GM13977 (cell line): ENCODE measurements around the gene CLSTN2.

Experiments
- DNase-seq: peaks from one replicate; pipeline ENCODE4 v3.0.0; 2012; ENCODE audit warnings: low spot score
- in situ Hi-C: fragments of 300-500 bp; cut with MboI; formaldehyde crosslinking; loops from one replicate; pipeline ENCODE4 v1.12.0; 2022; ENCODE audit warnings: low sequenced_read_pairs, low pct_unique_long_range_greater_than_20kb, mixed read lengths, inconsistent platforms; ENCODE audit not compliant: unreplicated experiment
- TF ChIP-seq, protein P1 (sequence below): IDR thresholded peaks from 2 replicates; pipeline ENCODE4 v1.5.1; 2012; ENCODE audit warnings: mild to moderate bottlenecking, control low read depth; ENCODE audit not compliant: insufficient read depth; ENCODE audit errors: extremely low read depth, missing control alignments

CLSTN2 gene

DNA sequence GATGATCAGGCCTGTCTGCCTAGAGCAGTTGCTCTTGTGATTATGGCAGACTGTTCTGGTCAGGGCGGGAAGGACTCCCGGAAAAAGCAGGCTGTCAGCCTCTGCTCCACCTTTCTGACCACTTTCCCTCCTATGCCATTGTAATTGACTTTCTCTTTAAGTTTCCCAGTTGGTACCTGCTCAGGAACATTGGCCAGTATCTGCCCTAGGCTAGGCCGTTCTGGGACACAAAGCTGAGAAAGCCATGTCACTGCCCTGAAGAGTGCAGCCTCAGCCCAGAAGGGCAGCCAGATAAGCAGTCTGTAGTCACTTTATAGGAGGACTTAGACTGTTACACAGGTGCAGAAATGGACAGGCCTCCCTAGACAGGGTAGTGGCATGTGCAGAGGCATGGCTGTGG lies 80.8 kb downstream of the CLSTN2 start:
- TF ChIP-seq, protein P1, sequence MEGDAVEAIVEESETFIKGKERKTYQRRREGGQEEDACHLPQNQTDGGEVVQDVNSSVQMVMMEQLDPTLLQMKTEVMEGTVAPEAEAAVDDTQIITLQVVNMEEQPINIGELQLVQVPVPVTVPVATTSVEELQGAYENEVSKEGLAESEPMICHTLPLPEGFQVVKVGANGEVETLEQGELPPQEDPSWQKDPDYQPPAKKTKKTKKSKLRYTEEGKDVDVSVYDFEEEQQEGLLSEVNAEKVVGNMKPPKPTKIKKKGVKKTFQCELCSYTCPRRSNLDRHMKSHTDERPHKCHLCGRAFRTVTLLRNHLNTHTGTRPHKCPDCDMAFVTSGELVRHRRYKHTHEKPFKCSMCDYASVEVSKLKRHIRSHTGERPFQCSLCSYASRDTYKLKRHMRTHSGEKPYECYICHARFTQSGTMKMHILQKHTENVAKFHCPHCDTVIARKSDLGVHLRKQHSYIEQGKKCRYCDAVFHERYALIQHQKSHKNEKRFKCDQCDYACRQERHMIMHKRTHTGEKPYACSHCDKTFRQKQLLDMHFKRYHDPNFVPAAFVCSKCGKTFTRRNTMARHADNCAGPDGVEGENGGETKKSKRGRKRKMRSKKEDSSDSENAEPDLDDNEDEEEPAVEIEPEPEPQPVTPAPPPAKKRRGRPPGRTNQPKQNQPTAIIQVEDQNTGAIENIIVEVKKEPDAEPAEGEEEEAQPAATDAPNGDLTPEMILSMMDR, result no peak
- in situ Hi-C loops, result no loop called here
- no peak for DNase-seq

- in situ Hi-C loops, result no loop called here
- TF ChIP-seq, protein P1, result no peak
- no peak for DNase-seq
Measured at GRCh38 chr3:140018556-140018955, 83.6 kb downstream of the CLSTN2 start.

GRCh38 chr3:140019946-140020345 lies 85.0 kb downstream of the CLSTN2 start:
- TF ChIP-seq, protein P1, result no peak
- in situ Hi-C loops, result no loop called here
- DNase-seq, result no peak

DNA sequence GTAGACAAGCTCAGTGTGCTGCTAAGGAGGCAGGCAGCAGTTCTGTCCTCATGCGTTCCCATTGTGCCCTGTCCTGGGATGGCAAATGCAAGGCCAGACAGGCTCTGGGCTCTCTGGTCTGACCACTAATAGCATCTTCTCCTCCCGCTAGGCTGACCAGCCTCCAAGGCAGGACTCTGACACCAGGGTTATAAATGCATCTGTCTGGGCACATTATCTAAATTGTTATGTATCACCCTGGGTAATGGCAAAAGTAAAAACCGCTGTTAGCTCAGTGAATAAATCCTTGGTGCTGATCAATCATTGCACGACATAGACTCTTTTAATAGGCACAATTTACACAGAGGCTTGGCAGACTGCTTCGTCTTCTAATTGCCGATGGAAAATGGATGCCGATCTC lies 85.6 kb downstream of the CLSTN2 start:
- TF ChIP-seq, protein P1, result no peak
- in situ Hi-C loops, result no loop called here
- no peak for DNase-seq

DNA sequence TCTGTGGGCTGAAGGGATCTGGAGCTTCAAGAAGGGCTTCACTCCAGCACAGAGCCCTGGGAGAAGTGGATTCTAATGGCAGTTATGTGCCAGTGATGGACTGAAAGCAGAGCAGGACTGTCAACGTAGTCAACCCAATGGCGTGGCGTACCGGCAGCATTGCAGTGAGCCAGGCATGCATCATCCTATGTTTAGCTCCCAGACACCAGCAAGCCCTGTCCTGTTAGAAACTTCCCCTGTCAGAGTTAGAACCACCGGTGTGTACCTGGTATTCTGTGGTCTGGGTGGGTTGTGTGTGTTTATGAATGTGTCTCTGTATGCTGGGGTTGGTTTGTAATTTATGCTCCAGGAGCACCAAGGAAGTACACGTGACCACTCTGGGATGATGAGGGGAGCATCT lies 86.3 kb downstream of the CLSTN2 start:
- in situ Hi-C loops, result no loop called here
- no peak for DNase-seq
- TF ChIP-seq, protein P1, result no peak

DNA sequence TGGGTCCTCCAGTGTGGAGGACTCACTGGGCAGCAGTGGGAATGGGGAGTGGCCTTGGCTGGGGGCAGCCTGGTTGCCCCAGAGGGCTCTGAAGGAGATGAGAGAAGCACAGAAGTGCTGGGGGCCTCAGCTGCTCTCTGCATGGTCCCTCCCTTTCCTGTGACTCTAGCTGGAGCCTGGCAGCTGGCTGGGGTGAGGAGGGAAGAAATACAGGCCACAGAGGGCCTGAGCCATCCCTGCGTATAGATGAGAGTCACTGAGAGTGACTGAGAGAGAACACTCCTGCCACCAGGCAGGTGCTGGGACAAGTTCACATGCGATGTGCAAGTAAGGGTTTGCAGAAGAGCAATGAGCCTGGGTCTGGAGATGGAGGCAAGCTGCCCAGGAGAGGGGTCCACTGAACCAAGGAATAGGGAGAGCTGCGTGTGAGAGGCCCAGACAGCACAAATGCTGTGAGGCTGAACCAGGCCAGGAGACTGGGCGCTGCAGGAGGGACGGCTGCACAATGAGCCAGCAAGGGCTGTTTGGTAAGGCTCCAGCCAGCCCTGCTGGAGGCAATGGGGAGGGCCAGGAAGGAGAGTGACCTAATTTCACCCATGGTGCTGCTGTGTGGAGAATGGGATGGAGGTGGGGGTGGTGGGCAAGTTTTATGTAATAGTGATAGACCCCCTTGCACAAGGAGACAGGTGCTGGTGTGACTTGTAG lies 87.2 kb downstream of the CLSTN2 start:
- in situ Hi-C loops, result no loop called here
- no peak for DNase-seq
- TF ChIP-seq, protein P1, result no peak
